ENCODE results near the gene PRADC1. TPM values are rescaled to one million over a fixed set of nuclear protein-coding genes. Genes with fewer than 3 reads are reported as not detected.

PRADC1 gene
- total and polyA plus RNA-seq, 9 of the 15 experiments (the other 6 are each of a cell fraction or from before 2014, with no cell fraction given), result 7.3 to 47.4 (median 34.2) TPM

GRCh38 chr2:73233932-73234832, 1.1 kb upstream of the PRADC1 start, which contains the start of gene CCT7 (continued):
- TF ChIP-seq, protein P1, sequence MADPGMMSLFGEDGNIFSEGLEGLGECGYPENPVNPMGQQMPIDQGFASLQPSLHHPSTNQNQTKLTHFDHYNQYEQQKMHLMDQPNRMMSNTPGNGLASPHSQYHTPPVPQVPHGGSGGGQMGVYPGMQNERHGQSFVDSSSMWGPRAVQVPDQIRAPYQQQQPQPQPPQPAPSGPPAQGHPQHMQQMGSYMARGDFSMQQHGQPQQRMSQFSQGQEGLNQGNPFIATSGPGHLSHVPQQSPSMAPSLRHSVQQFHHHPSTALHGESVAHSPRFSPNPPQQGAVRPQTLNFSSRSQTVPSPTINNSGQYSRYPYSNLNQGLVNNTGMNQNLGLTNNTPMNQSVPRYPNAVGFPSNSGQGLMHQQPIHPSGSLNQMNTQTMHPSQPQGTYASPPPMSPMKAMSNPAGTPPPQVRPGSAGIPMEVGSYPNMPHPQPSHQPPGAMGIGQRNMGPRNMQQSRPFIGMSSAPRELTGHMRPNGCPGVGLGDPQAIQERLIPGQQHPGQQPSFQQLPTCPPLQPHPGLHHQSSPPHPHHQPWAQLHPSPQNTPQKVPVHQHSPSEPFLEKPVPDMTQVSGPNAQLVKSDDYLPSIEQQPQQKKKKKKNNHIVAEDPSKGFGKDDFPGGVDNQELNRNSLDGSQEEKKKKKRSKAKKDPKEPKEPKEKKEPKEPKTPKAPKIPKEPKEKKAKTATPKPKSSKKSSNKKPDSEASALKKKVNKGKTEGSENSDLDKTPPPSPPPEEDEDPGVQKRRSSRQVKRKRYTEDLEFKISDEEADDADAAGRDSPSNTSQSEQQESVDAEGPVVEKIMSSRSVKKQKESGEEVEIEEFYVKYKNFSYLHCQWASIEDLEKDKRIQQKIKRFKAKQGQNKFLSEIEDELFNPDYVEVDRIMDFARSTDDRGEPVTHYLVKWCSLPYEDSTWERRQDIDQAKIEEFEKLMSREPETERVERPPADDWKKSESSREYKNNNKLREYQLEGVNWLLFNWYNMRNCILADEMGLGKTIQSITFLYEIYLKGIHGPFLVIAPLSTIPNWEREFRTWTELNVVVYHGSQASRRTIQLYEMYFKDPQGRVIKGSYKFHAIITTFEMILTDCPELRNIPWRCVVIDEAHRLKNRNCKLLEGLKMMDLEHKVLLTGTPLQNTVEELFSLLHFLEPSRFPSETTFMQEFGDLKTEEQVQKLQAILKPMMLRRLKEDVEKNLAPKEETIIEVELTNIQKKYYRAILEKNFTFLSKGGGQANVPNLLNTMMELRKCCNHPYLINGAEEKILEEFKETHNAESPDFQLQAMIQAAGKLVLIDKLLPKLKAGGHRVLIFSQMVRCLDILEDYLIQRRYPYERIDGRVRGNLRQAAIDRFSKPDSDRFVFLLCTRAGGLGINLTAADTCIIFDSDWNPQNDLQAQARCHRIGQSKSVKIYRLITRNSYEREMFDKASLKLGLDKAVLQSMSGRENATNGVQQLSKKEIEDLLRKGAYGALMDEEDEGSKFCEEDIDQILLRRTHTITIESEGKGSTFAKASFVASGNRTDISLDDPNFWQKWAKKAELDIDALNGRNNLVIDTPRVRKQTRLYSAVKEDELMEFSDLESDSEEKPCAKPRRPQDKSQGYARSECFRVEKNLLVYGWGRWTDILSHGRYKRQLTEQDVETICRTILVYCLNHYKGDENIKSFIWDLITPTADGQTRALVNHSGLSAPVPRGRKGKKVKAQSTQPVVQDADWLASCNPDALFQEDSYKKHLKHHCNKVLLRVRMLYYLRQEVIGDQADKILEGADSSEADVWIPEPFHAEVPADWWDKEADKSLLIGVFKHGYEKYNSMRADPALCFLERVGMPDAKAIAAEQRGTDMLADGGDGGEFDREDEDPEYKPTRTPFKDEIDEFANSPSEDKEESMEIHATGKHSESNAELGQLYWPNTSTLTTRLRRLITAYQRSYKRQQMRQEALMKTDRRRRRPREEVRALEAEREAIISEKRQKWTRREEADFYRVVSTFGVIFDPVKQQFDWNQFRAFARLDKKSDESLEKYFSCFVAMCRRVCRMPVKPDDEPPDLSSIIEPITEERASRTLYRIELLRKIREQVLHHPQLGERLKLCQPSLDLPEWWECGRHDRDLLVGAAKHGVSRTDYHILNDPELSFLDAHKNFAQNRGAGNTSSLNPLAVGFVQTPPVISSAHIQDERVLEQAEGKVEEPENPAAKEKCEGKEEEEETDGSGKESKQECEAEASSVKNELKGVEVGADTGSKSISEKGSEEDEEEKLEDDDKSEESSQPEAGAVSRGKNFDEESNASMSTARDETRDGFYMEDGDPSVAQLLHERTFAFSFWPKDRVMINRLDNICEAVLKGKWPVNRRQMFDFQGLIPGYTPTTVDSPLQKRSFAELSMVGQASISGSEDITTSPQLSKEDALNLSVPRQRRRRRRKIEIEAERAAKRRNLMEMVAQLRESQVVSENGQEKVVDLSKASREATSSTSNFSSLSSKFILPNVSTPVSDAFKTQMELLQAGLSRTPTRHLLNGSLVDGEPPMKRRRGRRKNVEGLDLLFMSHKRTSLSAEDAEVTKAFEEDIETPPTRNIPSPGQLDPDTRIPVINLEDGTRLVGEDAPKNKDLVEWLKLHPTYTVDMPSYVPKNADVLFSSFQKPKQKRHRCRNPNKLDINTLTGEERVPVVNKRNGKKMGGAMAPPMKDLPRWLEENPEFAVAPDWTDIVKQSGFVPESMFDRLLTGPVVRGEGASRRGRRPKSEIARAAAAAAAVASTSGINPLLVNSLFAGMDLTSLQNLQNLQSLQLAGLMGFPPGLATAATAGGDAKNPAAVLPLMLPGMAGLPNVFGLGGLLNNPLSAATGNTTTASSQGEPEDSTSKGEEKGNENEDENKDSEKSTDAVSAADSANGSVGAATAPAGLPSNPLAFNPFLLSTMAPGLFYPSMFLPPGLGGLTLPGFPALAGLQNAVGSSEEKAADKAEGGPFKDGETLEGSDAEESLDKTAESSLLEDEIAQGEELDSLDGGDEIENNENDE (IDR thresholded peaks at IDR 0.05; ENCODE audit: low read depth, low read length), result no peak
- TF ChIP-seq EHMT2 (IDR thresholded peaks at IDR 0.05), result no peak
- no peak for TF ChIP-seq ARID2 (IDR thresholded peaks at IDR 0.05)
- TF ChIP-seq ETV1 (tag; conservative IDR thresholded peaks at IDR 0.05; ENCODE audit: low read depth), result 0 out of 2 replicates have a peak, but pooled peaks have one; percentile 48
- no peak for TF ChIP-seq ZNF512 (tag; IDR thresholded peaks at IDR 0.05)
- TF ChIP-seq CBX8 (IDR thresholded peaks at IDR 0.05; ENCODE audit: borderline replicate concordance, extremely low read depth, low read depth, low read length, poor library complexity, severe bottlenecking), result no peak
- TF ChIP-seq, protein P2, sequence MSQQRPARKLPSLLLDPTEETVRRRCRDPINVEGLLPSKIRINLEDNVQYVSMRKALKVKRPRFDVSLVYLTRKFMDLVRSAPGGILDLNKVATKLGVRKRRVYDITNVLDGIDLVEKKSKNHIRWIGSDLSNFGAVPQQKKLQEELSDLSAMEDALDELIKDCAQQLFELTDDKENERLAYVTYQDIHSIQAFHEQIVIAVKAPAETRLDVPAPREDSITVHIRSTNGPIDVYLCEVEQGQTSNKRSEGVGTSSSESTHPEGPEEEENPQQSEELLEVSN (IDR thresholded peaks at IDR 0.05; ENCODE audit: borderline replicate concordance in 1 of 2, extremely low read depth in 1 of 2, insufficient read depth in 1 of 2, insufficient read length in 1 of 2, low read depth in 1 of 2, low read length in 1 of 2, poor library complexity in 1 of 2, severe bottlenecking in 1 of 2), result no peak
- no peak for TF ChIP-seq POU5F1 (IDR thresholded peaks at IDR 0.05; ENCODE audit: borderline replicate concordance, low read depth, low read length, partially characterized antibody)
- no peak for TF ChIP-seq BRF2 (IDR thresholded peaks at IDR 0.05; ENCODE audit: borderline replicate concordance, insufficient read depth, insufficient read length)

Measured in K562 (cell line).